Stimulated activated CD8-positive, alpha-beta memory T cell treated with anti-CD3 and anti-CD28 coated beads, Interleukin-7, amount 100 ng/mL, for 1 hour (primary cell): ENCODE results near the gene GAA.

ENCODE experiments used
- DNase-seq, 2 donors: peaks; one replicate each; pipeline ENCODE4 v3.0.0-alpha.2; 2020; ENCODE audit warnings: low read depth in 2 of 2

The GAA gene

DNA sequence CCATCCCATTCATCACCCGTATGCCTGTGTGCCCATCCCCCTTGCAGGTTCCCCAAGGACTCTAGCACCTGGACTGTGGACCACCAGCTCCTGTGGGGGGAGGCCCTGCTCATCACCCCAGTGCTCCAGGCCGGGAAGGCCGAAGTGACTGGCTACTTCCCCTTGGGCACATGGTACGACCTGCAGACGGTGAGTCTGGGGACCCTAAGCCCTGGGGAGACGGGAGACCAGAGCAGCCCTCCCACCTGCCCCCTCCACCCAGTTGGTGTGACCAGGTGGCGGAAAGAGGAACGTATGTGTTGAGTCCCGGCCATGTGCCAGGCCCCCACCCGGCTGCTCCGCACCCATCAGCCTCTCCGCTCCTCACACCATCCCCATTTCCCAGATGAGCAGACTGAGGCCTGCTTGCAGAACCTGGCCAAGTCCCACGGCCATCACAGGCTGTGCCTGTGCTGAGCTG is 15.6 kb downstream of the GAA start:
- no peak for DNase-seq

DNA sequence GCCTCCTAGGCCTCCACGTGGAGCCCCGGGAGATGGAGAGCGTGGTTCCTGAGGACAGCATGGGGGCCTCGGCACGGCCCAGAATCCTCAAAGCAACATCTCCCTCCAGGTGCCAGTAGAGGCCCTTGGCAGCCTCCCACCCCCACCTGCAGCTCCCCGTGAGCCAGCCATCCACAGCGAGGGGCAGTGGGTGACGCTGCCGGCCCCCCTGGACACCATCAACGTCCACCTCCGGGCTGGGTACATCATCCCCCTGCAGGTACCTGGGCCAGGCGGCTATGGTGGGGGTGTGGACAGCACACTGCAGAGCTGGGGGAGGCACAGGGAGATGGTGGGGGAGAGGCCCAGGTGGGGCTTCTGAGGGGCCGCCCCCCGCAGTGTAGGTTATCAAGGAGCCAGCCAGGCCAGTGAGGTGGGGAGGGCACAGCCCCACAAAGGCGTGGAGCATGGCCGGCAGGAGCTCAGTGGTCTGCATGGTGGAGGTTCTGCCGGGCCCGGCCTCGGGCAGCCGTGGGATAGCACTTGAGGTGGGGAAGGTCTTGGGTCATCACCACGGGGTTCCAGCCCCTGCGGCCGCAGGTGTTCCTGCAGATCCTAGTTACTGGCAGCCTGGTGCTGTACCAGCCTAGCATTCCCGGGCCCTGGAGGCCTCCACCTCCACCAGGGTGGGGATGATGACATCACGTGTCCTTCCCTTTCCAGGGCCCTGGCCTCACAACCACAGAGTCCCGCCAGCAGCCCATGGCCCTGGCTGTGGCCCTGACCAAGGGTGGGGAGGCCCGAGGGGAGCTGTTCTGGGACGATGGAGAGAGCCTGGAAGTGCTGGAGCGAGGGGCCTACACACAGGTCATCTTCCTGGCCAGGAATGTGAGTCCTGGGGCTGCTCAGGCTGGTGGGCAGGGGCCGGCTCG is 16.4 kb downstream of the GAA start:
- DNase-seq: no peak

DNA sequence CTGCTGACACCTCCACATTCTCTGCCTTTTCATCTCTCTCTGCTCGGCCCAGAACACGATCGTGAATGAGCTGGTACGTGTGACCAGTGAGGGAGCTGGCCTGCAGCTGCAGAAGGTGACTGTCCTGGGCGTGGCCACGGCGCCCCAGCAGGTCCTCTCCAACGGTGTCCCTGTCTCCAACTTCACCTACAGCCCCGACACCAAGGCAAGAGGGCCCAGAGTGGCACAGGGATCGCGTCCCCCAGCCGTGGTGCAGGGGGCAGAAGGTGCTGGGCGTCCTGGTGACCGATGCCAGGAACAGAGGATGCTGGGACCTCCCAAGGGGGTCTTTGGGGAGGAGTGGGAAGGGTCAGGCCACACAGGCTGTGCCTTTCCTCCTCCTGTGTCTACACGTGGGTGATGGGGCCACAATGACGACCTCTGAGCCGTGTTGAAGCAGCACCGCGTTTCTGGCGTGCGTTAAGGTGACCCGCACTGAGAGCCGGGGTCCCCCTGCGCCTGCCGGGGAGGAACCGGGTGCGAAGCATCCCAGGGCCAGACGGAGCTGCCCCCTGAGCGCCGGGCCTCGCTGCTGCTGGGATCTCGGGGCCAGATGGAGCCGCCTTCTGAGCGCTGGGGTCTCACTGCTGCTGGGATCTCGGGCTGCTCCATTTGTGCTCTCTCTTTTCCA is 17.4 kb downstream of the GAA start:
- no peak for DNase-seq

DNA sequence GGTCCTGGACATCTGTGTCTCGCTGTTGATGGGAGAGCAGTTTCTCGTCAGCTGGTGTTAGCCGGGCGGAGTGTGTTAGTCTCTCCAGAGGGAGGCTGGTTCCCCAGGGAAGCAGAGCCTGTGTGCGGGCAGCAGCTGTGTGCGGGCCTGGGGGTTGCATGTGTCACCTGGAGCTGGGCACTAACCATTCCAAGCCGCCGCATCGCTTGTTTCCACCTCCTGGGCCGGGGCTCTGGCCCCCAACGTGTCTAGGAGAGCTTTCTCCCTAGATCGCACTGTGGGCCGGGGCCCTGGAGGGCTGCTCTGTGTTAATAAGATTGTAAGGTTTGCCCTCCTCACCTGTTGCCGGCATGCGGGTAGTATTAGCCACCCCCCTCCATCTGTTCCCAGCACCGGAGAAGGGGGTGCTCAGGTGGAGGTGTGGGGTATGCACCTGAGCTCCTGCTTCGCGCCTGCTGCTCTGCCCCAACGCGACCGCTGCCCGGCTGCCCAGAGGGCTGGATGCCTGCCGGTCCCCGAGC is 17.9 kb downstream of the GAA start:
- no peak for DNase-seq

DNA sequence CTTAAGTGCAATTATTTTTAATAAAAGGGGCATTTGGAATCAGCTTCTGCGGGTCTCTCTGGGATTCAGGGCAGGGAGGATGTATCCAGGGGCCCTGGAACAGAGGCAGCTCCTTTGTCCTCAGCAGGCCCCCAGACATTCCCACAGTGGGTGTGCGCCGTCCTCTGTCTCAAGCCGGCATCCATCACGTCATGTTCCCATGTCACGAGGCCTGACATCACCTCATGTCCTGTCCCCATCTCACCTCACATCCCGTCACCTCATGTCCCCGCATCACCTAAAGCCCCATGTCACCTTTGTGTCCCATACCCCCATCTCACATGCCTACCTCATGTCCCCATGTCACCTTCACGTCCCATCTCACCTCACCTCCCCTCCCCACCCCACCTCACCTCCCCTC is 18.5 kb downstream of the GAA start:
- DNase-seq: no peak

DNA sequence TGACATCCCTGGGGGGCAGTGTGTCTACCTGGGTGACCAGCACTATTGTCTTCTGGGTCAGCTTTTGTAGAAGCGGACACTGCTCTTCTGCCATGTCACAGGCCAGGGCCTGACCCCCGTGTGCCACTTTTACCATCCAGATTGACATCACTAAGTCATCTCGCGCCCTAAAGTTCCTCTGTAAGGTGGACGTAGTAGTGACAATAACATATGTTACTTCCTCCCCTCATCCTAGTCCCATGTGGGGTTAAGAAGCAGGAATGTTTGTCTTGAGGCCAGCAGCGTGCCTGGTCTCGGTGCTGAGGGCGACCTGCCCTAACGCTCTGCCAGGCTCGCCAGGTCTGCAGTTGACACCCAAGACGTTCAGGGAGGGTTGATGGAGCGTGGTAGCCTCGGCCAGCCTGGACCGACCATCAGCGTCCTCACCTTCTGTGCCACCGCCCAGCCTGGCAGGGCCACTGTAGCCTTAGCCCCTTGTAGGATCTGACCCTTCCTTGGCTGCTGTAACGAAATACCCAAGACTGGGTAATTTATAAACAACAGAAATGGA is 20.7 kb downstream of the GAA start:
- no peak for DNase-seq

DNA sequence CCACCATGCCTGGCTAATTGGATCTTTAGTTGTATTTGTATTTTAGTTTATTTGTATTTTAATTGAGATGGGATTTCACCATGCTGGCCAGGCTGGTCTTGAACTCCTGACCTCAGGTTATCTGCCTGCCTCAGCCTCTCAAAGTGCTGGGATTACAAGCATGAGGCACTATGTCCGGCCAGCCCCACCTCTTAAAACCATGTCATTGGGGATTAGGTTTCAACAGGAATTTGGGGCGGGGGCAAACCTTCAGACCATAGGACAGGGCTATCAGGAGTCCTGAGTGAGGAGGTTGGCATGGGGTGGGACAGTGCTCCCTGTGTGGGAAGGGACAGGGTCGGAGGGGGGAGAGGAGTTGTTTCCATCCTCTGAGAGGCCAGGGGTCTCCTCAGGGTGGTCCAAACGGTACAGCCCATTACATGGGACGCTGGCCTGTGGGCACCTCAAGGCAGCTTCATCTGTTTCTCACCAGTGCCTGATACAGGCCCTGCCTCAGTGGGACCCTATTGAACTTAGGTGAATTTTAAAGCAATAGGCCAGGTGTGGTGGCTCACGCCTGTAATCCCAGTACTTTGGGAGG is 21.6 kb downstream of the GAA start:
- DNase-seq: no peak

DNA sequence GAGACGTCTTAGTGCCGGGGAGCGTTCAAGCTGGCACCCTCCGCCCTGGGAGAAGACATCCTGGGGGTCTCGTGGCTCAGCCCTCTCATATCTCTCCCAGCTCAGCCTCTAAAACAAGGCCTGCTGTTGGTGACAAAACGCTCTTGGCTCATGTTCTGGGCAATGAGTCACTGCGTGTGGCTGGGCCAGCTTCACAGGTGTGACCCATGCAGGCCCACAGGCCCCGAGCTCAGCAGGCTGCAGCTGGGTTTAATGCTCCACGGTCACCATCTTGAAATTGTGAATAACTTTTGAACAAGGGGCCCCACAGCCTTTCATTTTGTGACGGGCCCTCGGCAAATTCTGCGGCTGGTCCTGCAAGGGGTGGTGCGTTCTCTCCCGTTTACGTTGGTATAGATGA is 22.4 kb downstream of the GAA start:
- DNase-seq: no peak

DNA sequence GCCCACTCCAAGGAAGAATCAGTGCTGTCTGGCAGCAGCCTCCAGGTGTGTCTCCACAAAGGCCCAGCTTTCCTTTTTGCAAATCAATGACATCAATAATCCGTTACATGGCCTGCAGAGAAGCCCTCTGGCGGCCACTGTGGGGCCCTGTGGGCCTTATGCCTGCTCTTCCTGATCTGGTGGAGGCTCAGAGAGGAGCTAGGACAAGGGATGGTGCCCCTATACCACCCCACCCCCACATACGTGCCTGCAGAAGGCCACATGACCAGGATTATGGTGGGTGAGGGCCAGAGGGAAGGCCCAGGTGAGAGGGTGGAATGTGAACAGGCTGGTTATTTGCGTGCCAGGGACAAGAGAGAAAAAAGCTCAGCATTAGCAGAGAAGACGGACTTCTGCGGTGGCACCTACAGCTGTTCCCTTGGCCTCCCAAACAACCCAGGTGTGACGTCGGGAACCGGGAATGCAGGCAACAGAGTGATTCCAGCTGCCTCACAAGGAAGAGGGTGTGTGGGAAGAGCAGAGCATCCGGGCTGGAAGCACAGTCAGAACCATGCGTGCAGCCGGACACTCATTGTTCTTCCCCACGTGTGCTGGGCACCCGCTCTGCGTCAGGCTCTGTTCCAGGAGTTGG is 23.1 kb downstream of the GAA start:
- no peak for DNase-seq

DNA sequence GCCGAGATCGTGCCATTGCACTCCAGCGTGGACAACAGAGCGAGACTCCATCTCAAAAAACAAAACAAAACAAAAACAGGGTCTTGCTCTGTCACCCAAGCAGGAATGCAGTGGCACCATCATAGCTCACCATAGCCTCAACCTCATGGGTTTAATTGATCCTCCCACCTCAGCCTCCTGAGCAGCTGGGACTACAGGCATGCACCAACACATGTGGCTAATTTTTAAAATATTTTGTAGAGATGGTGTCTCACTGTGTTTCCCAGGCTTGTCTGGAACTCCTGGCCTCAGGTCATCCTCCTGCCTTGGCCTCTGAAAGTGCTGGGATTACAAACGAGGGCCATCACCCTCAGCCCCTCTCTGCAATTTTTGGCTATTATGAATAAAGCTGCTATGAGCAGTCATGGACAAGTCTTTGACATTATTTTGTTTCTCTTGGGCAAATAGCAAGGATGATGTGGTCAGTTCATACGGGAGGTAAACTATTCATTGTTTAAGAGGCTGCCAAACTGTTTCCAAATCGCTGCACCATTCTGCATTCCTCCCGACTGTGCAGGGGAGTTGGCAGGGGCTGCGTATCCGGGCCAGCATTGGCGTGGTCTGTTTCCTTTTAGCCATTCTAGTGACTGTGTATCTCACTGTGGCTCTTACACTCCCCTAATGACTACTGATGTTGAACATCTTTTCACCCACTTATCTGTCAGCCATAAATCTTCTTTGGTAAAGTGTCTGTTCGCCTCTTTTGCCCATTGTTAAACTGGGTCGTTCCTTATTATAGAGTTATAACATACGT is 24.5 kb downstream of the GAA start:
- no peak for DNase-seq

DNA sequence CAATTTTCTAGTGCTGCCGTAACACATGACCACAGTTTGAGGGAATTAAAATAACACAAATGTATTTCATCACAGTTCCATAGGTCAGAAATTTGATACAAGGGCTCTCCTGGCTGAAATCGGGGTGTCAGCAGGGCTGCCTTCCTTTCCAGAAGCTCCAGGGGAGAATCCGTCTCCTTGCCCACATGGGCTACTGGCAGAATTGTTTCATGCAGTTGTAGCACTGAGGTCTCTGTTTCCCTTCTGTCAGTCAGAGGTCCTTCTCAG is 25.0 kb downstream of the GAA start:
- DNase-seq: no peak

DNA sequence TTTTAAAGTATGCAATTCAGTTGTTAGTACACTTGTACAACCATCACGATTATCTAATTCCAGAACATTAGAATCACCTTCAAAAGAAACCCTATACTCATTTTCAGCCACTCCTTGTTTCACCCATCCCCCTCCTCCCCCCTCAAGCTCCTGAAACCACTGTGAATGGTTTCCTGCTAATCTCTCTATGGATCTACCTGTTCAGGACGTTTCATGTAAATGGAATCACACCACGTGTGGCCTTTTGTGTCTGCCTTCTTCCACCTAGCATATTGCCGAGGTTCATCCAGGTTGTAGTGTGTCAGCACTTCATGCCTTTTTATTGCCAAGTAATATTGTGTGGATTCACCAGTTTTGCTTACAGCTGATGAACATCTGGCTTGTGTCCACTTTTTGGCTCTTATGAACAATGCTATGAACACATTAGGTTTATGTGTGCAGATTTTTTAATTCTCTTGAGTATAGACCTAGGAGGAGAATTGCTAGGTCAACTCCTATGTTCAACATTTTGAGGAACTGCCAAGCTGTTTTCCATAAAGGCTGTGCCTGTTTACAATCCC is 27.7 kb downstream of the GAA start:
- no peak for DNase-seq

DNA sequence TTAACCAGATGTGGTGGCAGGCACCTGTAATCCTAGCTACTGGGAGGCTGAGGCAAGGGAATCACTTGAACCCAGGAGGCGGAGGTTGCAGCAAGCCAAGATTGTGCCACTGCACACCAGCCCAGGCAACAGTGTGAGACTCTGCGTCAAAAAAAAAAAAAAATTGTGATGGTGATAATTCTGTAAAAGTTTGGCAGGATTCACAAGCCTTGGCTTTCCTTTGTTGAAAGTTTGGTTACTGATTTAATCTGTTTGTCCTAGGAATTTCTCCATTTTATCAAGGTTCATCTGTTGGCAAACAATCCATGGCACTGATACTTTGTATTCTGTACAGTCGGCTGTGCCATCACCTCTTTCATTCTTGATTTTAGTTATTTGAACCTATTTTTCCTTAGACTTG is 29.6 kb downstream of the GAA start:
- DNase-seq: no peak

DNA sequence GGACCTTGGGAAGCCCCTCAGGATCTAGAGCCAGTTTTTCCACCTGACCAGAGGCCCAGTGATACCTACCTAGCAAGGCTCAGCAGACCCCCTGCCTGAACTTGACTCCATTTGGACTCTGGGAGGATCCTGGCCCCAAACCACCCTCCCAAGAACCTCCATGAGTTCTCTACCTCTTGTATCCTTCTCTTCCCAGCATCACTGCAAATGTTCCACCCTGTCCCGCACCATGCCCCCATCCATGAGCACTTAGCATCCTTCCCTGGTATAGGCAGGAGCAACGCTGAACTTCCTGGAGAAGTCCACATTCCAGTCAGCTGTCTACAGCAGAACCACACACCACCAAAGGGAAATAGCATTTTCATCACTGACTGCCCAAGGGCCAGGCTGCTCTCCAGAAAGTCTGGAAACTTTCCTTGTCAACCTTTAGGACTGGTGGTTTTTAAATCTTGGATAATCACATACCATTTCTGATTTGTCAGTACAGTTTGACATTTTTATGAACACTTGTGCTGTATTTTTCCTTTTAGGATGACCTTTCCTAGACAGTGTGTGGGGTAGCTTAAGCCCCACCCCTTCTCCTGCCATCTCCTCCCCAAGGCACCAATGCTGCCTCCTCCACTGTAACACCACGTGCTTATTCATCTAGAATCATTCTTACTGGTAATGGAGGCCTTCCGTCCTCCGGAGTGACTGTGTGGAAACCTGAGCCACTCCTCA is 31.7 kb downstream of the GAA start:
- DNase-seq: no peak

DNA sequence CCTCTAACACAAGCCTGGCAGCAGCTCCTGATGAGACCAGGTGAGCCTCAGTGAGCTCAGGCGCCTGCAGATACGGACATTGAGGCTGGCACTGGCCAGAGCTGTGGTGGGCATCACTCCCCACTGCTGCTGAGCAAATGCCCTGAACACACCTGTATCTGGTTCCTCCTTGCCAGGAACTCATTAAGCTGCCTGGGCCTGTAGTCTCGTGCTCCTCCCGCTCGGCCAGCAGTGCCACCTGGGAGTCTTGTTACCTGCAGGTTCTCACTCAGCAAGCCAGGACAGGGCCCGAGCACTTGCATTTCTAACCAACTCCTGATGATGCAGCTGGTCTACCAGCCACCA is 32.2 kb downstream of the GAA start:
- no peak for DNase-seq

DNA sequence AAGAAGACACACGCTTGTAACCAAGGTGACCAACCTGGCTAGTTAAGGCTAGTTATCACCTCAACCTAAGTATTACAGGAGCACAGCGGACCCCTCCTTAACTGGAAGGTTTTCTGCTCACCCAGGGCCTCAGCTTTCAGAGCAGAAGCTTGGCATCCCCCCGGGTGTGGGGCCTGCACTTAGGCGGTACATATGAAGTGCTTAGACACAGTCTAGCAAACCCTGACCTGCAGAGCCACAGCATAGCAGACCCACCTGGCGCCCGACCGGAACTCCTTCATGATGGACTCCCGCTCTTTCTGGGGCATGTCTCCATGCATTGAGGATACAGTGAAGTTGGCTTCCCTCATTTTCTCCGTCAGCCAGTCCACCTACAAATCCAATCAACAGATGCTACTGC is 35.8 kb downstream of the GAA start:
- no peak for DNase-seq

DNA sequence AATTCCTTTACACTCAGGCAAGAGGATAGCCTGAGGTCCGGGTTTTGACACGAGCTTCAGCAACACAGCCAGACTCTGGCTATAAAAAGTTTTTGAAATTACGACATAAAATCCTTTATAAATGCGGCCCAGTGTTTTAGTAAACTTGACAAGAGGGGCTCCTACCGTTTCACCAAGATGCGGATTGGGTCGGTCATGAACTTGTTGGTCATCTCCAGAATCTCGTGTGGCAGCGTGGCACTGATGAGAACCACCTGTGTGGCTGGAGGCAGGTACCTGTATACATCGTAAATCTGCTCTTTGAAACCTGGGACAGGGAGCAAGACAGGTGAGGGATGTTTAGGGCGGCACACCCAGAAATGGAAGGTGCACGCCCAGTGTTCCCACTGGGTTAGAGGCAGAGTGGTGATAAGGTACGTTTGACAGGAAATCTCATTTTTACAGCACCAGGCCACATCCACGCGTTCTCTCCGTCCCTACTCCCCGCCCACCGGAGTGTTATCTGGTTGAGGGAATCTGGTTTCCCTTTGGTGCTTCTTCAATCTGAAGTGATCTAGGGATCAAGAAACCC is 37.6 kb downstream of the GAA start:
- DNase-seq: no peak

DNA sequence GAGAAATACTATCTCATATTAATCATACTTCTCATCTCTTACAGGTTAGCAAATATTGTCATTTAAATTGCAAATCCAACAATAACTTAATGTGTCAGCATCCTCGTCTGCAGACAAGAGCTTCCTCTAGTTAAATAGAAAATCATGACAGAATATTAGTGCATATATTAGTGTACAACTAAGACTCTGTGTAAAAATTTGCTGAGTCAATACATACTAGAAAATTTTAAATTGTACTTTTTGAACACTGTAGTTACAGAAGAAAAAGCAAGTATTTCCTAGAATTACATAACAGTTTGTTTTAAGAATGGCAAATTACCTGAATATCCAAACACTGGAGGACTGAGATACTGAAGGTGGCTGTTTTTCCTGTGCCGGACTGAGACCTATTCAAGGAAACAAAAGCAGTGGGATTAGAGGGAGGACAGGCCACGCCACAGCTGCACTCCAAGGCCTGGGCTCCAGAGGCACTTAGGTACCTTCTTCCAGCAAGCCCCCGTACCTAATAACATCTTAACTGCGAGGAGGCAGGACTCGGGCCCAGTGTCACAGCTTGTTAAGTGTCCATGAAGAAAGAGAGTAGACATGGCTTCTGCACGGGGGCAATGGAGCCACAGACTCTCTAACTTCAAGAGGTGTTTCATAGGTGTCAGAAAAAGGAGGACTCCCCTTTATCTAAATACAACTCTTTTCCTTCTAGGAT is 40.2 kb downstream of the GAA start:
- no peak for DNase-seq

DNA sequence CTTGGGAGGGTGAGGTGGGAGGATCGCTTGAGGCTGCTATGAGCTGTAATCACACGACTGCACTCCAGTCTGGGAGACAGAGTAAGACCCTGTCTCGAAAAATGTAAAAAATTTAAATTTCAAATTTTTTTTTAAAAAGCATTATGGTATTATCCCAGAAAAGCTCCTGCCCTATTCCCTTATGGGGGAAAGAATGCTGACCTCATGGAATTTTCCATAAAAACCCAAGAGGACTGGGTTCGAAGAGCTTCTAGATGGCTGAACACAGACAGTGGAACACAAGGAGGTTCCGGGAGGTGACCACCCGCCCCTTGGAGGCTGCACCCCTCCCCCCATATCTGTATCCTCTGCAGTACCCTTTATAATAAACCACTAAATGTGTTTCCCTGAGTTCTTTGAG is 41.5 kb downstream of the GAA start:
- DNase-seq: no peak
